ENCODE measurements around the gene TSHZ3. TPM values are rescaled to one million over a fixed set of nuclear protein-coding genes. Genes with fewer than 3 reads are reported as not detected.

TSHZ3 gene
- total RNA-seq, 2 donors from 2014 or later: 1.3 to 5.1 TPM

DNA sequence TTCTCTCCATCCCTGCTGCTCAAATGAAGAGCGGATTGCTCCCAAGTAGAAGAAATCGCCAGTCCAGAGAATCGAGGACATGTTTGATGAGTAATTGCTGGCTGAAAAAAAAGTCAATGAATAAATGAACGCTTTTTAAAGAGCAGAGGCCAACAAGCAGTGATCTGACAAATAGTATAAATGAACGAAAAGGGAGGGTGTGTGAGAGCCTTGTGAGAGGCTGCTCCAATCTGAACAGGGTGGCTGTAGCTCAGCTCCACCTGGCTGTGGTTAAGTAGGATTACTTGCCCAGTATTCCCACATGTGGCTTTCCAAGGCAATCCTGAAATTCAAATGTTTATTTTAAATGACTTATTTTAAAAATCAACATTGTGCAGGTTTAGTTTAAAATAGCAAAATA is 117.1 kb downstream of the TSHZ3 start:
- Histone ChIP-seq H3K27ac (no peak overlapping the region), H3K4me3 (no peak overlapping the region), H3K36me3 (no peaks in the 10 kb centered on the region), H3K27me3 (no peaks in the 10 kb centered on the region), H3K9me3 (no peaks in the 10 kb centered on the region), H3K4me1 (no peaks in the 10 kb centered on the region), H3K9ac (ENCODE audit: low read depth in 2 of 2, low read length in 2 of 2) (no peak overlapping the region)
- TF ChIP-seq, protein P1, sequence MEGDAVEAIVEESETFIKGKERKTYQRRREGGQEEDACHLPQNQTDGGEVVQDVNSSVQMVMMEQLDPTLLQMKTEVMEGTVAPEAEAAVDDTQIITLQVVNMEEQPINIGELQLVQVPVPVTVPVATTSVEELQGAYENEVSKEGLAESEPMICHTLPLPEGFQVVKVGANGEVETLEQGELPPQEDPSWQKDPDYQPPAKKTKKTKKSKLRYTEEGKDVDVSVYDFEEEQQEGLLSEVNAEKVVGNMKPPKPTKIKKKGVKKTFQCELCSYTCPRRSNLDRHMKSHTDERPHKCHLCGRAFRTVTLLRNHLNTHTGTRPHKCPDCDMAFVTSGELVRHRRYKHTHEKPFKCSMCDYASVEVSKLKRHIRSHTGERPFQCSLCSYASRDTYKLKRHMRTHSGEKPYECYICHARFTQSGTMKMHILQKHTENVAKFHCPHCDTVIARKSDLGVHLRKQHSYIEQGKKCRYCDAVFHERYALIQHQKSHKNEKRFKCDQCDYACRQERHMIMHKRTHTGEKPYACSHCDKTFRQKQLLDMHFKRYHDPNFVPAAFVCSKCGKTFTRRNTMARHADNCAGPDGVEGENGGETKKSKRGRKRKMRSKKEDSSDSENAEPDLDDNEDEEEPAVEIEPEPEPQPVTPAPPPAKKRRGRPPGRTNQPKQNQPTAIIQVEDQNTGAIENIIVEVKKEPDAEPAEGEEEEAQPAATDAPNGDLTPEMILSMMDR (IDR thresholded peaks at IDR 0.05): no peak
- DNase-seq: no peak
- intact Hi-C loops (cut with DNase I): no loop called here

DNA sequence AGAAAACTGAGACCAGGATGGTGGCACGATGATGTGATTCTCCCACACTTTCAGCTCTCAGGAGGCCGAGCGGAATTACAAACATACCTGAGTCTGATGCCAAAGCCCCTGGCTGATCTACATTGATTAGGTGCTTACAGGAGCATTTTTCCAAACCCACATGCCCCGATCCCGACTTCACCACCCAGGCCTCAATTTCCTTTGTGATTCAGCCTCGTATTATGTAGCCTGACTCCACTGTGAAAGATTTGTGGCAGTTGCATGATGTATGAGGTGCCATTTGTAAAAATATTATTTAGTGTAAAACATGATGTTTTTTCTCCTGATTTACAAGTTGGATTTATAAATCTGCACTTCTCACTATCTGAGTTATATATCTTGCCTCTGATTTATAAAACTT is 118.0 kb downstream of the TSHZ3 start:
- TF ChIP-seq, protein P1 (IDR thresholded peaks at IDR 0.05): no peak
- Histone ChIP-seq H3K9ac (ENCODE audit: low read depth in 2 of 2, low read length in 2 of 2) (no peak overlapping the region), H3K4me3 (no peak overlapping the region), H3K27ac (no peak overlapping the region), H3K27me3 (no peaks in the 10 kb centered on the region), H3K9me3 (no peaks in the 10 kb centered on the region), H3K4me1 (no peaks in the 10 kb centered on the region), H3K36me3 (no peaks in the 10 kb centered on the region)
- no peak for DNase-seq
- intact Hi-C loops (cut with DNase I): no loop called here

DNA sequence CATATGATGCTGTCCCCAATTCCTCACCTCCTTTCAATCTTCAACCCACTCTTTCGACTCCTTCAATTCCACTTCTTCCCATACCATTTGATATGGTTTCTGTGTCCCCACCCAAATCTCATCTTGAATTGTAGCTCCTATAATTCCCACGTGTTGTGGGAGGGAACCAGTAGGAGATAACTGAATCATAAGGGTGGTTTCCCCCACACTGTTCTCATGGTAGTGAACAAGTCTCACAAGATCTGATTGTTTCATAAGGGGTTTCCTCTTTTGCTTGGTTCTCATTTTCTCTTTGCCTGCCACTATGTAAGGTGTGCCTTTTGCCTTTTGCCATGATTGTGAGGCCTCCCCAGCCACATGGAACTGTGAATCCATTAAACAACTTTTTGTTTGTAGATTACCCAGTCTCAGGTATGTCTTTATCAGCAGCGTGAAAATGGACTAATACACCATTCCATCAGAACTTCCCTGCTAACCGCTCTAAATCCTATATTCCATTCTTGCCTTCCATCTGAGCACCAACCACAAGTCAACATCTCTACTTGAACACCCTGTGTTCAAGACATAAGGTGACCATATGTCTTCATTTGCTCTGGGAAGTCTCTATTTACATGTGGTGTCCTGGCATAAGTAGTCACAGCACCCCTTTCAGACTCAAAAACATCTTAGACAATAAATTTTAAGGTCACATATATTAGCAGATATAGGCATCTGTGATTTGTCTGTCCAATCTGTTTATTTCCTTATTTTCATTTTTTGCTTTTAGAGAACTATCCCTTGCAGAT is 122.9 kb downstream of the TSHZ3 start:
- TF ChIP-seq, protein P1 (IDR thresholded peaks at IDR 0.05): no peak

More for the DNA sequence above, 122.9 kb downstream of the TSHZ3 start:
- DNase-seq: no peak
- Histone ChIP-seq H3K9ac (ENCODE audit: low read depth in 2 of 2, low read length in 2 of 2) (no peak overlapping the region), H3K27ac (no peak overlapping the region), H3K4me3 (no peak overlapping the region), H3K36me3 (no peaks in the 10 kb centered on the region), H3K27me3 (no peaks in the 10 kb centered on the region), H3K9me3 (no peaks in the 10 kb centered on the region), H3K4me1 (no peaks in the 10 kb centered on the region)
- intact Hi-C loops (cut with DNase I): no loop called here
